A549 (cell line): ENCODE results near the gene ERO1A. TPM values are rescaled to one million over a fixed set of nuclear protein-coding genes. Genes with fewer than 3 reads are reported as not detected.
"Not testable (repeated sequence)": the region's sequence is repeated elsewhere in the genome, so short reads cannot be mapped to it uniquely, and the experiment has no call there.

ENCODE experiments used
- ATAC-seq, 2 experiments: fragments of 200-7000 bp in 1 of 2; fragments of >200 bp in 1 of 2; cut with Nextera tagmentation in 1 of 2; cut with Tn5 transposase in 1 of 2; 3 replicates each; pipeline versions ENCODE4 v1.8.0 to v1.9.1; 2018 to 2020; ENCODE audit warnings: mild to moderate bottlenecking in 1 of 2, moderate library complexity in 1 of 2
- CTCF ChIA-PET: fragments of 300-600 bp; sonication (Branson Sonifier 250); formaldehyde crosslinking; extraction: SDS; loops from one replicate; lab custom pipeline; 2021; ENCODE audit warnings: antibody characterized with exemption, inconsistent platforms; lab: Yijun Ruan, JAX
- POLR2A ChIA-PET: fragments of 350-600 bp; formaldehyde crosslinking; extraction: SDS; loops from one replicate; lab custom pipeline; 2021; ENCODE audit warnings: antibody characterized with exemption, inconsistent platforms; lab: Yijun Ruan, JAX
- DNase-seq, 2 experiments: peaks; one replicate each; pipeline versions ENCODE4 v3.0.0 to v3.0.0-alpha.2; 2011 to 2016; ENCODE audit warnings: low read depth in 1 of 2, low spot score in 1 of 2
- FAIRE-seq: peaks from 2 replicates; lab custom pipeline; 2011; peaks lifted over from hg19 to GRCh38; lab: Jason Lieb, UNC
- H3K27ac ChIP-seq, 2 experiments: fragments of >200 bp; sonication (Bioruptor Twin); formaldehyde crosslinking; 3 replicates each; pipeline ENCODE4 v1.5.1; 2016 to 2017
- H3K4me1 ChIP-seq: fragments of >200 bp; sonication (Bioruptor Twin); formaldehyde crosslinking; 3 replicates; pipeline ENCODE4 v1.6.1; 2016
- H3K4me2 ChIP-seq: fragments of >200 bp; sonication (Bioruptor Twin); formaldehyde crosslinking; 3 replicates; pipeline ENCODE4 v1.6.1; 2016
- H3K4me3 ChIP-seq: fragments of >200 bp; sonication (Bioruptor Twin); formaldehyde crosslinking; 3 replicates; pipeline ENCODE4 v1.5.1; 2016
- H3K9me3 ChIP-seq: fragments of >200 bp; sonication (Bioruptor Twin); formaldehyde crosslinking; 3 replicates; pipeline ENCODE4 v1.6.1; 2016
- CHD2 ChIP-seq: fragments of 150-350 bp; IDR thresholded peaks from 2 replicates; pipeline ENCODE4 v1.6.1; 2014; ENCODE audit warnings: low read length; ENCODE audit not compliant: partially characterized antibody
- EHF ChIP-seq: fragments of 250-450 bp; sonication (Bioruptor Pico); IDR thresholded peaks from 2 replicates; pipeline ENCODE4 v1.5.0; 2020; ENCODE audit warnings: mild to moderate bottlenecking
- EHMT2 ChIP-seq: fragments of 200-600 bp; sonication (generic); IDR thresholded peaks from 2 replicates; pipeline ENCODE4 v1.6.1; 2016; ENCODE audit warnings: antibody characterized with exemption, low read depth, mild to moderate bottlenecking, moderate library complexity
- EP300 ChIP-seq, 2 experiments: fragments of >200 bp; sonication (Bioruptor Twin); formaldehyde crosslinking; IDR thresholded peaks; 2 replicates in 1 of 2; 3 replicates in 1 of 2; pipeline ENCODE4 v1.6.1; 2016 to 2017
- HDAC2 ChIP-seq: fragments of 200-600 bp; sonication (generic); IDR thresholded peaks from 2 replicates; pipeline ENCODE4 v1.6.1; 2016
- HOXA7 ChIP-seq: fragments of 250-450 bp; sonication (Bioruptor Pico); IDR thresholded peaks from 2 replicates; pipeline ENCODE4 v1.5.0; 2020; ENCODE audit warnings: mild to moderate bottlenecking, moderate library complexity
- HOXB5 ChIP-seq: fragments of 250-450 bp; sonication (Bioruptor Pico); IDR thresholded peaks from 2 replicates; pipeline ENCODE4 v1.5.0; 2020; ENCODE audit warnings: mild to moderate bottlenecking, moderate library complexity
- JUN ChIP-seq, 2 experiments: fragments of >200 bp; sonication (Bioruptor Twin); formaldehyde crosslinking; IDR thresholded peaks; 2 replicates in 1 of 2; 3 replicates in 1 of 2; pipeline ENCODE4 v1.6.1; 2016 to 2017
- KDM1A ChIP-seq: fragments of 200-600 bp; sonication (generic); IDR thresholded peaks from 2 replicates; pipeline ENCODE4 v1.6.1; 2016; ENCODE audit warnings: low read depth, mild to moderate bottlenecking
- KDM5A ChIP-seq: fragments of 200-600 bp; sonication (generic); IDR thresholded peaks from 2 replicates; pipeline ENCODE4 v1.6.1; 2016; ENCODE audit warnings: antibody characterized with exemption, mild to moderate bottlenecking
- MAX ChIP-seq: IDR thresholded peaks from 2 replicates; pipeline ENCODE4 v1.6.1; 2012
- NPAS2 ChIP-seq: fragments of 250-450 bp; sonication (Bioruptor Pico); IDR thresholded peaks from 2 replicates; pipeline ENCODE4 v1.8.0; 2022; ENCODE audit warnings: mild to moderate bottlenecking, moderate library complexity, borderline replicate concordance
- NR3C1 ChIP-seq: fragments of >200 bp; sonication (Bioruptor Twin); formaldehyde crosslinking; IDR thresholded peaks from 3 replicates; pipeline ENCODE4 v1.6.1; 2017
- POLR2A ChIP-seq: IDR thresholded peaks from 2 replicates; pipeline ENCODE4 v1.6.1; 2012; ENCODE audit warnings: mild to moderate bottlenecking, low read length
- POLR2AphosphoS2 ChIP-seq: conservative IDR thresholded peaks from 2 replicates; pipeline ENCODE4 v1.6.1; 2012; ENCODE audit warnings: low read length, improper control_type of control experiment, inconsistent platforms
- RFX5 ChIP-seq: fragments of 450-650 bp; IDR thresholded peaks from 2 replicates; pipeline ENCODE4 v1.7.1; 2014; ENCODE audit warnings: antibody characterized with exemption, mild to moderate bottlenecking, moderate library complexity
- WGBS: methylation state at CpG from one replicate; pipeline ENCODE4 v1.1.6; 2017; ENCODE audit errors: missing lambda C conversion rate; 5-methylcytosine and 5-hydroxymethylcytosine counted together
- polyA plus RNA-seq, 4 experiments: library from polyadenylated mRNA; depleted of rRNA in 3 of 4; stranded (reverse); fragments of >200 nt; fragmentation: RNase III in 1 of 4; extraction: RNeasy Plus Mini Kit Qiagen cat#74134 plus additional on column Dnase treatment in 1 of 4; gene quantifications; 2 replicates in 3 of 4; 3 replicates in 1 of 4; pipeline ENCODE4 v1.2.3, GENCODE V29; 2011 to 2017

Gene ERO1A
- polyA plus RNA-seq, 2 of the 4 experiments (the other 2 are of a cell fraction), result 39.2 to 69.1 TPM

- H3K4me1 ChIP-seq, H3K27ac ChIP-seq, H3K4me3 ChIP-seq, DNase-seq, H3K4me2 ChIP-seq, H3K9me3 ChIP-seq, FAIRE-seq, ATAC-seq, POLR2A ChIA-PET: not testable (repeated sequence)
- CTCF ChIA-PET, result interaction anchor here (1.0 to 1.2 kb wide), 2 partner anchors 10 to 234 kb away, joined by 3 read pairs; no protein-coding TSS in a partner anchor
- 93% methylated on average over 2 of the region's 2 CpGs for WGBS
Observed at GRCh38 chr14:52727509-52727908, 32.2 kb upstream of the ERO1A start.

- DNase-seq (no peak), ATAC-seq (peak in 1 of 2 experiments; percentile 30; a peak in 1 of 6 replicates), FAIRE-seq (peak; percentile 81)
- Histone ChIP-seq H3K4me1 (peaks cover 3% of the 10 kb centered on the region; the same call in 2 of the 3 replicates), H3K27ac (no peak overlapping the region), H3K4me2 (no peak overlapping the region), H3K9me3 (no peaks in the 10 kb centered on the region), H3K4me3 (no peak overlapping the region)
- POLR2A ChIA-PET, result no interaction called here
- CTCF ChIA-PET, result no interaction called here
- TF ChIP-seq JUN (IDR thresholded peaks at IDR 0.05), result no peak
Observed at GRCh38 chr14:52724360-52724644, 28.9 kb upstream of the ERO1A start.

GRCh38 chr14:52723514-52724359, 28.4 kb upstream of the ERO1A start:
- H3K9me3 ChIP-seq, result no peaks in the 10 kb centered on the region
- H3K4me3 ChIP-seq, result no peak overlapping the region
- POLR2A ChIA-PET, result no interaction called here
- no peak overlapping the region for H3K4me2 ChIP-seq
- H3K27ac ChIP-seq, result no peak overlapping the region
- DNase-seq (no peak), FAIRE-seq (no peak), ATAC-seq (no peak)
- WGBS, result 95% methylated on average over 4 of the region's 4 CpGs
- CTCF ChIA-PET, result interaction anchor here (1.1 to 1.5 kb wide), 2 partner anchors 11 to 12 kb away, joined by 3 to 4 read pairs; no protein-coding TSS in a partner anchor
- TF ChIP-seq POLR2AphosphoS2 (no peak), POLR2A (no peak), EHMT2 (no peak)
- H3K4me1 ChIP-seq, result no peaks in the 10 kb centered on the region

GRCh38 chr14:52716155-52716554, 20.8 kb upstream of the ERO1A start:
- no peak for DNase-seq
- ChIA-PET POLR2A (no interaction called here), CTCF (interaction anchor here (0.6 to 0.7 kb wide), 2 partner anchors 10 to 15 kb away, joined by 3 to 4 read pairs; no protein-coding TSS in a partner anchor)
- FAIRE-seq, result no peak
- no peak overlapping the region for H3K4me2 ChIP-seq
- no peaks in the 10 kb centered on the region for H3K4me1 ChIP-seq
- no peak for ATAC-seq
- H3K9me3 ChIP-seq, result no peaks in the 10 kb centered on the region
- WGBS, result 96% methylated on average over 6 of the region's 6 CpGs
- TF ChIP-seq HDAC2 (no peak), HOXA7 (CRISPR knock-in tag) (no peak), POLR2AphosphoS2 (no peak), KDM5A (no peak), MAX (no peak), KDM1A (no peak), EP300 (IDR thresholded peaks at IDR 0.05) (no peak)
- H3K27ac ChIP-seq, result no peak overlapping the region
- H3K4me3 ChIP-seq, result no peak overlapping the region

- POLR2A ChIA-PET, result interaction anchor here (2.1 kb wide), 1 partner anchor 16 kb away, joined by 7 read pairs; no protein-coding TSS in a partner anchor
Observed at GRCh38 chr14:52711666-52712065, 16.3 kb upstream of the ERO1A start.

More at GRCh38 chr14:52711666-52712065, 16.3 kb upstream of the ERO1A start:
- Histone ChIP-seq H3K9me3 (no peaks in the 10 kb centered on the region), H3K27ac (no peak overlapping the region), H3K4me2 (no peak overlapping the region), H3K4me3 (no peak overlapping the region), H3K4me1 (peaks cover 11% of the 10 kb centered on the region; the same call in 2 of the 3 replicates)
- TF ChIP-seq NR3C1 (no peak), RFX5 (no peak), KDM5A (no peak), EHF (no peak), CHD2 (no peak), NPAS2 (CRISPR knock-in tag) (no peak), HOXB5 (CRISPR knock-in tag) (no peak)
- FAIRE-seq (no peak), ATAC-seq (no peak), DNase-seq (no peak)
- CTCF ChIA-PET, result interaction anchor here (1.1 to 1.3 kb wide), 3 partner anchors 12 to 18 kb away, joined by 3 read pairs; partner anchors contain the start of genes ERO1A and STYX
- WGBS, result 80% methylated on average over 1 of the region's 1 CpG
